Memory B cell (primary cell): Measurements from ENCODE around the gene SLC25A14.
A peak's percentile ranks its signal among the peaks of the same experiment; 100 is the strongest.
"Not testable (repeated sequence)": the region's sequence is repeated elsewhere in the genome, so short reads cannot be mapped to it uniquely, and the experiment has no call there.

ENCODE experiments used
- ATAC-seq: fragments of 150-1000 bp; cut with Tn5 transposase; 2 replicates; pipeline ENCODE4 v1.10.0; 2021; ENCODE audit warnings: low read depth, mild to moderate bottlenecking, moderate library complexity
- DNase-seq, 2 donors: peaks; one replicate each; pipeline ENCODE4 v3.0.0; 2022; ENCODE audit warnings: low spot score in 2 of 2
- H3K27ac Mint-ChIP-seq: one replicate; pipeline ENCODE4 v1.8.0; 2022; ENCODE audit warnings: mild to moderate bottlenecking, moderate library complexity, mixed read lengths
- H3K27me3 Mint-ChIP-seq: one replicate; pipeline ENCODE4 v1.8.0; 2022; ENCODE audit warnings: mixed read lengths
- H3K36me3 Mint-ChIP-seq: one replicate; pipeline ENCODE4 v1.8.0; 2022; ENCODE audit warnings: mild to moderate bottlenecking, mixed read lengths
- H3K4me1 Mint-ChIP-seq: one replicate; pipeline ENCODE4 v1.8.0; 2022; ENCODE audit warnings: mixed read lengths
- H3K4me3 Mint-ChIP-seq: one replicate; pipeline ENCODE4 v1.8.0; 2022; ENCODE audit warnings: mild to moderate bottlenecking, moderate library complexity, mixed read lengths
- H3K9me3 Mint-ChIP-seq: one replicate; pipeline ENCODE4 v1.8.0; 2022; ENCODE audit warnings: mixed read lengths

SLC25A14 gene, protein sequence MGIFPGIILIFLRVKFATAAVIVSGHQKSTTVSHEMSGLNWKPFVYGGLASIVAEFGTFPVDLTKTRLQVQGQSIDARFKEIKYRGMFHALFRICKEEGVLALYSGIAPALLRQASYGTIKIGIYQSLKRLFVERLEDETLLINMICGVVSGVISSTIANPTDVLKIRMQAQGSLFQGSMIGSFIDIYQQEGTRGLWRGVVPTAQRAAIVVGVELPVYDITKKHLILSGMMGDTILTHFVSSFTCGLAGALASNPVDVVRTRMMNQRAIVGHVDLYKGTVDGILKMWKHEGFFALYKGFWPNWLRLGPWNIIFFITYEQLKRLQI

DNA sequence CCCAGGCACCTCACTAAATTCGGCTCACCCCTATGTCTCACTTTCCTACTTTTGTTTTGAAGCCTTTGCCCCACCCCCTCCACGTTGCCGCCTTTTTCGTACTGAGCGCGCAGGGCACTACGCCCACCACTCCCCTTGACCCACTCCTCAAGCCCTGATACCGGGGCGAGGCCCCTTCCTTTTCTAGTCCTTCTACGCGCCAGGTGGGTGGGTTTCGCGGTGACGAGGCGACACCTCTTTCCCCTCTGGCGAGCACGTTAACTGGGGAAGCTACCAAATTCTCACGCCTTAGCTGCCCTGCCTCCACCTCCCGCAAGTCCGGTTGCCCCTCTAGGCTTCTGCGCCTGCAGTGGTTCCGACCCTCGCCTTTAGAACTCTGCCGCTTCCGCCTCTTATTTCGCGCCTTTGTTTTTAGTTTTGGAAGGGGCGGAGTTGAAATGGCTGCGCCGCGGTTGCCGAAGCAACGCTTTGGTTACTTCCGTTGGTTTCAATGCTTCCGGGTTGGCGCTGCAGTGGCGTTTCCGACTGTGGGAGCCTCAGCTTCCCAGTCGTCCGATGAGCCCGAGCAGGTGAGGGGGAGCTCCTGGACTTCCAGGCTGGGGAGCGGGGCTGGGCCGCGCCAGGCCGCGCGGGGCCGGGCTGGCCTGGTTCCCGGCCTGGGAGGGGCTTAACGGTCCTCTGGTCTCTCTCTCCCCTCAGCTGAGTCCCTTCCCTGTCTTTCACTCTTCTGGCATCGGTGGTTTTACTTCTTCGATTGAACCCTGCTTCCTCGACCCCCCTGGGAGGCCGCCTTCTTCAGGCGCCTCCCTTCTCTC, at the start of gene SLC25A14:
Gene SLC25A14, plus strand, starts transcription at position 512 of the 815 bp plus-strand sequence. CDS start 360 bp downstream, outside the sequence.
- ATAC-seq (peak; percentile 96), DNase-seq (peak; percentile 46 to 51)
- peak within 1 kb of the TSS; percentile 94 for H3K27ac Mint-ChIP-seq
- H3K4me3 Mint-ChIP-seq, result peak within 1 kb of the TSS; percentile 96
- peaks cover 18% of the 10 kb centered on the region for H3K4me1 Mint-ChIP-seq
- no peaks in the 10 kb centered on the region for H3K27me3 Mint-ChIP-seq
- no peaks in the 10 kb centered on the region for H3K36me3 Mint-ChIP-seq
- H3K9me3 Mint-ChIP-seq, result no peaks in the 10 kb centered on the region

DNA sequence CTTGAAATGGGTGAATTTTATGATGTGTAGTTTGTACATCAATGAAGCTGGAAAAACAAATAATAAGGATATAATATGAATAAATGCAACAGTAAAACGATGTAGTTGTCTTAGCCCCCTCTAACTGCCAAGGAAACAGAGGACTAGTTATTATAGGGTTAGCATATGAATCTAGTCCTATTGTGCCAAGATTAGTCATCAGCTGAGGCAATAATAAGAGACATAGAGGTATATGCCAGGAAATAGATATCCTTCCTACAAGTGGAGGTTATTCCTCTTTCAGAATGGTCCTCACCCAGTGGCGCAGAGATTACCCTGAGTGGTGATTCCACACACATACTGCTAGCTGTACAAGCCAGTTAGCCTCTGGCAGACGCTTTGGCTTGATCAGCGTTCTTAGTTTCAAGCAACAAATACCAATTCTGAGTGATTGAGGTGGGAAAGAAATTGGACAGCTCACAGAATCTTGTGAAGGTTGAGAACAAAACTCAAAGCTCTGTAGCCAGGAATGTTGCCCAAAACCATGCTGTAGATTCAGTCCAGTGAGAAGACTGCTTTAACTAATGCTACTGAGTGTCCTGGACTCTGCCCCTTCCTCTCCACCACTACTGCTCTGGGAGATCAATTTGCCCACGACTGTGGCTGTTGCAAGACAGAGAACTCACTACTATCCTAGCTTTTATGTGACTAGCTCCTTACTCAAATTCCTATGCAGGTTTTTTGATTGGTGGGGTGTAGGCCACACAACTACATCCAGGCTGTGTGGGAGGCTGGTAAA, 44.0 kb upstream of the SLC25A14 start:
- DNase-seq, result no peak
- Mint-ChIP-seq H3K36me3 (no peaks in the 10 kb centered on the region), H3K27ac (no peak overlapping the region), H3K27me3 (no peaks in the 10 kb centered on the region), H3K4me3 (no peak overlapping the region), H3K9me3 (no peaks in the 10 kb centered on the region), H3K4me1 (no peaks in the 10 kb centered on the region)
- ATAC-seq, result no peak

DNA sequence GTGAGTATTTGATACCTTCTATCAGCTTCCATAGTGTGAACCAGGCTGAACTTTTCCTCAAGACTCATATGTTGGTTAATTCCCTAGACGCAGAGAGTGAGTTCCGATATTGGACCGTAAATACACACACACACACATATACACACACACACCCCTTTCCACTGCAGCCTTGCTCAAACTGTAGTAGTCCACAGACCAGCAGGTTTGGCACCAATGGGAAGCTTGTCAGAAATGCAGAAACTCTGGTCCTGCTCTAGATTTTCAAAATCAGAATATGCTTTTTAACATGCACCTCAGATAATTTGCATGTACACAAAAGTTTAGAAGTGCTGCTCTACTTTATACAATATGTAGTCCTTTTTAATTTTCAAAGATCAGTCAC, 43.4 kb upstream of the SLC25A14 start:
- Mint-ChIP-seq H3K4me1 (no peaks in the 10 kb centered on the region), H3K36me3 (no peaks in the 10 kb centered on the region), H3K4me3 (no peak overlapping the region), H3K27ac (no peak overlapping the region), H3K9me3 (no peaks in the 10 kb centered on the region), H3K27me3 (no peaks in the 10 kb centered on the region)
- ATAC-seq, result no peak
- no peak for DNase-seq

DNA sequence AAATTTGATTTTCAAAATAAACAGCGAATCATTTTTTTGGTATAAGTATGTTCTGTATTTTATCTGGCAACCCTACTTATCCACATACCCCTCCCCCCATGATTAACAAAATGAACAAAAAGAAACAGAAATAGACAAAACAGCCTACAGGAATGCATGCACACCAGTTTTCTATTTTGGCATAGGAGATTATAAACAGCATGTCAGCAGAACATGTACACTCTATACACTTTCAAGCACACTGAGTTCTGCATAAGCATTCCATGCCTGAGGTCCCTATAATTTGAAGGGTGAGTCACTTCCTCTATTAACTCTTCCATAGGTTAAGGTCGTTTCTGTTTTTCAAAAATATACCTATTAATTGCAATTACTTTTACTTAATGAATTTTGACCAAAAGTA, 43.0 kb upstream of the SLC25A14 start:
- Mint-ChIP-seq H3K27me3 (no peaks in the 10 kb centered on the region), H3K27ac (no peak overlapping the region)

DNA sequence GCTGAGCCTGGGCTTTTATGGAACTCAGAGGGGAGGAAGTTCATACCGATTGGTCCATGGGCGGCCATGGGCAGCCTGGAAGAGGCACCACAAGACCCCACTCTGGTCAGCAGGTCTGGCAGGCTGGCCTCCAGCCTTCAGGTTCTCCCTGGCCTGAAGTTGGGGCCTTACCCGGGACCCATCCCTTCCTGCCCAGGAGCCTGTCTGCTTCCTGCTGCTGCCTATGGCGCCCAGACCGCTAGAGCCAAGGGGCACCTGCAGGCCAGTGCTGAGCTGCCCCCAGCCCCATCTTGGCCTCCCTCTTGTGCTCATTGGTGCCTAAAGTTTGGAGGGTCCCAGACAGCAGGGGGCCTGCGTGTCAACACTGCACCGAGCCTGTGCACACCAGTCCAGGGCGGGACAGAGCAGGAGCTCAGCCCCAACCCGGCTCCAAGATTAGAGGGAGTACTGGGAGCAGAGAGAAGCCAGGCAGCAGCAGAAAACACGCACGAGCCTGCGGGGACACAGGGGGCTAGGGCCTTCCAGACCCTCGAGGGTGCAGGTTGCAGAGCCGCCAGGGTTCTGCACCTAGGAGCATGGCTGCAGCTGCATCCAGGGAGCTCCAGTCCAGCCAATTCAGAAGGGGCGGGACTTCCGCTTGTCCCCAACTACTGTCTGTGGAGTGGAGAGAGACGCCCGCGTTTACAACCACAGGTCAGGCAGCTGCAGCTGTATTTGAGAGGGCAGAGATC, 40.3 kb upstream of the SLC25A14 start:
- ATAC-seq (no peak), DNase-seq (no peak)
- H3K4me1 Mint-ChIP-seq, result no peaks in the 10 kb centered on the region
- H3K36me3 Mint-ChIP-seq, result no peaks in the 10 kb centered on the region
- H3K27ac Mint-ChIP-seq, result no peak overlapping the region
- H3K9me3 Mint-ChIP-seq, result peaks cover 3% of the 10 kb centered on the region
- H3K27me3 Mint-ChIP-seq, result peaks cover 1% of the 10 kb centered on the region
- no peak overlapping the region for H3K4me3 Mint-ChIP-seq

More for the DNA sequence above, 43.0 kb upstream of the SLC25A14 start:
- DNase-seq (no peak), ATAC-seq (no peak)
- H3K9me3 Mint-ChIP-seq, result peaks cover 2% of the 10 kb centered on the region
- no peaks in the 10 kb centered on the region for H3K36me3 Mint-ChIP-seq
- no peaks in the 10 kb centered on the region for H3K4me1 Mint-ChIP-seq
- H3K4me3 Mint-ChIP-seq, result no peak overlapping the region

DNA sequence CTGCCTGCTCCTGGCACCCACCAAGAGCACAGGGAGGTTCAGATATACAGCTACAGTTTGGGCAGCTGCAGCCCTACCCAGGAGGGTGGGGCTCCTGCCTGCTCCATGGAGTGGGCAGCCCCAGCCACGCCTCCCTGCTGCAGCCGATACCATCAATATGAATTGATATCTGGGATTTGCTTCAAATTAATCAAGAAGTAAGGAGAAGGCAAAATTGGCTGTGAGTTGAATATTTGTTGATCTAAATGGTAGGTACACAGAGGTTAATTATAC, 39.8 kb upstream of the SLC25A14 start:
- no peak for ATAC-seq
- no peaks in the 10 kb centered on the region for H3K36me3 Mint-ChIP-seq
- peaks cover 1% of the 10 kb centered on the region for H3K27me3 Mint-ChIP-seq
- H3K4me3 Mint-ChIP-seq, result no peak overlapping the region
- no peak overlapping the region for H3K27ac Mint-ChIP-seq
- no peaks in the 10 kb centered on the region for H3K4me1 Mint-ChIP-seq
- H3K9me3 Mint-ChIP-seq, result peaks cover 3% of the 10 kb centered on the region
- DNase-seq, result no peak

DNA sequence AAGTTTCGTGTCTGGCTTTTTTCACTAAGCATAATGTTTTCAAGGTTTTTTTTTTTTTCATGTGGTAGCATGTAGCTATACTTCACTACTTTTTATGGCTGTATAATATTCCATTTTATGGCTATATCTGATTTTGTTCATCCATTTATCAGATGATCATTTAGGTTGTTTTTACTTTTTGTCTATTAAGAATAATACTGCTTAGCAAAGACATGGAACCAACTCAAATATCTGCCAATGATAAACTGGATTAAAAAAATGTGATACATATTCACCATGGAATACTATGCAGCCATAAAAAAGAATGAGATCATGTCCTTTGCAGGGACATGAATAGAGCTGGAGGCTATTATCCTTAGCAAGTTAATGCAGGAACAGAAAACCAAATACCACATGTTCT, 38.3 kb upstream of the SLC25A14 start:
- no peak for DNase-seq
- Mint-ChIP-seq H3K36me3 (no peaks in the 10 kb centered on the region), H3K9me3 (peaks cover 3% of the 10 kb centered on the region), H3K4me1 (no peaks in the 10 kb centered on the region), H3K4me3 (no peak overlapping the region), H3K27ac (no peak overlapping the region), H3K27me3 (peaks cover 1% of the 10 kb centered on the region)
- ATAC-seq, result no peak

DNA sequence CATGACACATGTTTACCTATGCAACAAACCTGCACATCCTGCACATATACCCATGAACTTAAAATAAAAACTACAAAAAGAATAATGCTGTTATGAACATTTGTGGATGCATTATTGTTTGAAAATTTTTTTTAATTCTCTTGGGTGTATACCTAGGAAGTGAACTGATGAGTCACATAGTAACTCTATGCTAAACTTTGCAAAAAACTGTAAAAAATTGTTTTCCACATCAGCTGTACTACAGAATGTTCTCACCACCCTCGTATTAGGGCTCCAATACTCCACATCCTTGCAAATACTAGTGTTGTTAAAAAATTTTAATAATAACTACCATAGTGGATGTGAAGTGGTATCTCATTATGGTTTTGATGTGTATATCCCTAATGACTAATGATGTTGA, 37.7 kb upstream of the SLC25A14 start:
- no peak overlapping the region for H3K4me3 Mint-ChIP-seq
- no peak for ATAC-seq
- H3K27me3 Mint-ChIP-seq, result peaks cover 1% of the 10 kb centered on the region
- no peak overlapping the region for H3K27ac Mint-ChIP-seq
- peaks cover 3% of the 10 kb centered on the region for H3K9me3 Mint-ChIP-seq
- H3K4me1 Mint-ChIP-seq, result no peaks in the 10 kb centered on the region
- no peaks in the 10 kb centered on the region for H3K36me3 Mint-ChIP-seq
- DNase-seq, result no peak

DNA sequence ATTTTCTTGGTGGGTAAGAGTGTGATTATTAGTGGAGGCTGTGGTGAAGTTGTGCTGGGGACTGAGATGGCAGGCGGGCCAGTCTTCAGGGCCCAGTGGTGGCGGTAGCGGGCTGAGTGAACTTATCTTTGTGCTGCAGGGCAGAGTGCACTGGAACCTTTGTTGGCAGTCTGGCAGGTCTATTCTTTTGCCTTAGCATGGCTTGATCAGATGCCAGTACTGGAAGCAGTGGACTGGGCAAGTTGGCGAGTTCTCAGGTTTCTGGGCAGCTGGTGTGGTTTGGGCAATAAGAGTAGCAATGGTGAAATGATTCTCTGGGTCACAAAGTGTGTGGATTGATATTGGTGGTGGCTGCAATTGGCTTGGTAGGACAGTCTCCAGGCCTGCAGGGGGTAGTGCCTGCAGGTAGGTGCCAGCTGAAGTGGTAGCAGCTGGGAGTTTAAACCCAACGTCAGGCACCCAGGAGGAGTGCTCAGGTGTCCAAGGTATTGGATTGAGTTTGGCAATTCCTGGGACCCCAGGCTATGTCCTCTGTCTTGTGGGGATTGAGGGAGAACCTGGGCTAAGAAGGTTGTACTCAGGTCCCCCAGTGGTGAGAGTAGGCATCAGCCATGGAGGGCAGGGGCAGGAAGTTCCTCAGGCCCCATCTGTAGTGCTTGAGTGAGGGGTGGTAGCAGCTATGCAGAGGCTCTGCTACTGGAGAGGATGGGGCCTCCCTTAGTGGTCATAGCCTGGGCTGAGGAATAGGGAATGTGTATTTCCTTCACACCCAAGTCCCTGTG, 34.9 kb upstream of the SLC25A14 start:
- Mint-ChIP-seq H3K36me3 (no peaks in the 10 kb centered on the region), H3K4me3 (no peak overlapping the region), H3K27ac (no peak overlapping the region), H3K9me3 (peaks cover 3% of the 10 kb centered on the region), H3K27me3 (peaks cover 1% of the 10 kb centered on the region), H3K4me1 (no peaks in the 10 kb centered on the region)
- ATAC-seq (no peak), DNase-seq (no peak)

DNA sequence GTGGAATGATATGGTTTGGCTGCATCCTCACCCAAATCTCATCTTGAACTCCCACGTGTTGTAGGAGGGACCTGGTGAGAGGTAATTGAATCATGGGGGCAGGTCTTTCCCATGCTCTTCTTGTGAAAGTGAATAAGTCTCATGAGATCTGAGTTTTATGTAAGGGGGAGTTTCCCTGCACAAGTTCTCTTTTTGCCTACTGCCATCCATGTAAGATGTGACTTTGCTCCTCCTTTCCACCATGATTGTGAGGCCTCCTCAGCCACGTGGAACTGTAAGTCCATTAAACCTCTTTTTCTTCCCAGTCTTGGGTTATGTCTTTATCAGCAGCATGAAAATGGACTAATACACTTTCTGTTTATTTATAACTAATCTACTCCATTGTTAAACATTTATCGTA, 19.8 kb upstream of the SLC25A14 start:
- not testable (repeated sequence) for H3K27ac Mint-ChIP-seq, H3K36me3 Mint-ChIP-seq, H3K4me3 Mint-ChIP-seq, H3K4me1 Mint-ChIP-seq, H3K27me3 Mint-ChIP-seq, DNase-seq, ATAC-seq
- H3K9me3 Mint-ChIP-seq, result peaks cover 10% of the 10 kb centered on the region

DNA sequence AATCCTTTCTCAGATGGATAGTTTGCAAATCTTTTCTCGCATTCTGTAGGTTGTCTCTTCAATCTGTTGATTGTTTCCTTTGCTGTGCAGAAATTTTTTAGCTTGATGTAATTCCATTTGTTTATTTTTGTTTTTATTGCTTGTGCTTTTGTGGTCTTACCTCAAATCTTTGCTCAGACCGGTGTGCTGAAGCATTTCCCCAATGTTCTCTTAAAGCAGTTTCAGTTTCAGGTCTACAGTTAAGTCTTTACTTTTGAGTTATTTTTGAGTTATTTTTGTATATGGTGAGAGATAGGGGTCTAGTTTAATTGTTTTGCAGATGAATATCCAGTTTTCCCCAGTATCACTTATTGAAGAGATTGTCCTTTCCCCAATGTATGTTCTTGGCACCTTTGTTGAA, 18.2 kb upstream of the SLC25A14 start:
- Mint-ChIP-seq H3K27me3 (peaks cover 1% of the 10 kb centered on the region), H3K4me3 (no peak overlapping the region), H3K9me3 (peaks cover 10% of the 10 kb centered on the region), H3K4me1 (peaks cover 4% of the 10 kb centered on the region), H3K36me3 (peaks cover 5% of the 10 kb centered on the region), H3K27ac (no peak overlapping the region)
- ATAC-seq (no peak), DNase-seq (no peak)

DNA sequence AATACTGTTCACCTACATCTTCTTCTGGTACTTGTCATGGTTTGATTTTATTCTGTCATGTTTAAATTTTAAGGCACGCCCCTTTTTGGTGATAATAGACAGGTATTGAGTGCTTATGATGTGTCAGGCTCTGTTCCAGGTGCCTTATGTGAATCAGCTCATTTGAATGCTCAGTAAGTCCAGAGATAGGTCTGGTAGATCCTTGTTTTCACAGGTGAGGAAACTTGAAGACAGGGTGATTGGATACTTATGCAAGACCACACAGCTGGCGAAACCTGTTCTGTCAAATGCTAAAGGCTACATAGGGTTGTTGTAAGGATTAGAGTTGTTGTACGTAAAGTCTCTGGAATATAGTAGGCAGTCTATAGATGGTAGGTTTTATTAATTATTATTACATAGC, 9.6 kb upstream of the SLC25A14 start:
- DNase-seq (no peak), ATAC-seq (no peak)
- H3K4me1 Mint-ChIP-seq, result peaks cover 3% of the 10 kb centered on the region
- H3K9me3 Mint-ChIP-seq, result no peaks in the 10 kb centered on the region
- H3K4me3 Mint-ChIP-seq, result no peak overlapping the region
- no peaks in the 10 kb centered on the region for H3K36me3 Mint-ChIP-seq
- H3K27me3 Mint-ChIP-seq, result peaks cover 11% of the 10 kb centered on the region
- H3K27ac Mint-ChIP-seq, result no peak overlapping the region

DNA sequence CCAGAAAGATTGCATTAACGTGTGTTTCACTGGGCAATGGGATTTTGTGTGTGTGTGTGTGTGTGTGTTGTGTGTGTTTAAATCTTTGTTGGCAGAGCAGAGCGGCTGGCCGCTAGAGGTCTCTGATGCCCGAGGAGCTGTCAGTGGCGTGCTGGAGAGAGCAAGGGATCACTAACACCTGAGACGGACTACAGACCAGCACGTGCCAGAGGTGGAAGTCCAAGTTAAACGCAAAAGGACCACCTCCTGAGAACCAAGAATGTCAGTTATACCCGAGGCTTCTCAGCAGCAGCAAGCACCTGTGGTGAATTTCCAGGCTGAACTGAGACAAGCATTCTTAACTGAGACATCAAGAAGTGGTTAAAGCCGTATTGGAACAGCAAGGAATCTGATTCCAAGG, 9.0 kb upstream of the SLC25A14 start:
- H3K27me3 Mint-ChIP-seq, result peaks cover 11% of the 10 kb centered on the region
- DNase-seq, result no peak
- H3K4me3 Mint-ChIP-seq, result no peak overlapping the region
- peak; percentile 43 for ATAC-seq
- no peaks in the 10 kb centered on the region for H3K36me3 Mint-ChIP-seq
- no peak overlapping the region for H3K27ac Mint-ChIP-seq
- no peaks in the 10 kb centered on the region for H3K9me3 Mint-ChIP-seq
- peaks cover 3% of the 10 kb centered on the region for H3K4me1 Mint-ChIP-seq
